HG03354 (cell line): Measurements from ENCODE around the gene TNRC6C.

ENCODE experiments used
- ATAC-seq: cut with Tn5 transposase; IDR thresholded peaks from one replicate; pipeline ENCODE4 v1.9.1; 2021; ENCODE audit warnings: mild to moderate bottlenecking; ENCODE audit not compliant: unreplicated experiment, poor library complexity, severe bottlenecking

Gene TNRC6C

GRCh38 chr17:78144147-78144719, 185.7 kb downstream of the TNRC6C start:
- ATAC-seq = no peak

GRCh38 chr17:78144736-78145641, 186.5 kb downstream of the TNRC6C start:
- no peak for ATAC-seq

GRCh38 chr17:78146471-78146869, 188.0 kb downstream of the TNRC6C start:
- no peak for ATAC-seq

GRCh38 chr17:78146881-78147280, 188.4 kb downstream of the TNRC6C start:
- ATAC-seq = no peak

- ATAC-seq = peak; percentile 46
These were observed 189.0 kb downstream of the TNRC6C start for GRCh38 chr17:78147315-78147998.

GRCh38 chr17:78148286-78149016, 189.9 kb downstream of the TNRC6C start:
- no peak for ATAC-seq

- no peak for ATAC-seq
These were observed 193.1 kb downstream of the TNRC6C start for GRCh38 chr17:78151514-78152008.

DNA sequence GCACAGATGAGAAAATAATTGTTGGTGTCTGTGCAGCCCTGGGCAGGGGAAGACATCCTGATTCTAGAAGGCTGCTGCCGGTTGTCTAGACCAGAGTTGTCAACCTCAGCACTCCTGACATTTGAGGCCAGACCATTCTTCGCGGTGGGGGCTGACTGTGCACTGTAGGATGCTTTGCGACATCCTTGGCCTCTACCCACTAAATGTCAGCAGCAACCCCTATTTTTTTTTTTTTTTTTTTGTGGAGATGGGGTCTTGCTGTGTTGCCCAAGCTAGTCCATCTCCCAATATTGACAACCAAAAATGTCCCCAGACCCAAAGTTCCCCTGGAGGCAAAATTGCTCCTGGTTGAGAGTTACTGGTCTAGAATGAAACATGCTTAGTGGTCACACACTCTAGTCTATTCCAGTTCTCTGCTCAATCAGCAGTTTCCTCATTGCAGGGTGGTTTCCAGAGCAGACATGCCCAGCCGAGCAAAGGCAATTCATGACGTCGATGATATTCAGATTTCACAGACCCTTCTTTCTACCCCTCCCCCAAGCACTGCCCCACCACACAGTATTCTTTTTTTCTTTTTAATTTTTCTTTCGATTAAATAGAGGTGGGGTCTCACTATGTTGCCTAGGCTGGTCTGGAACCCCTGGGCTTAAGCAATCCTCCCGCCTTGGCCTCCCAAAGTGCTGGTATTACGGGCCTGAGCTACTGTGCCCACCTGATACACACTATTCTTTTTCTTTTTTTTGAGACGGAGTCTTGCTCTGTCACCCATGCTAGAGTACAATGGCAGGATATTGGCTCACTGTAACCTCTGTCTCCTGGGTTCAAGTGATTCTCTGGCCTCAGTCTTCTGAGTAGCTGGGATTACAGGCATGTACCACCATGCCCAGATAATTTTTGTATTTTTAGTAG, 196.7 kb downstream of the TNRC6C start:
- ATAC-seq = peak; percentile 76
